GM06990 (cell line): ENCODE results near the gene RCAN1.

ENCODE experiments used
- DNase-seq: peaks from one replicate; pipeline ENCODE4 v3.0.0-alpha.2; 2011; ENCODE audit not compliant: insufficient read length; ENCODE audit errors: extremely low read depth
- H3K27me3 ChIP-seq: replicated peaks from 2 replicates; pipeline ENCODE4 v1.6.0; 2011; ENCODE audit warnings: low read length; ENCODE audit not compliant: control insufficient read depth, insufficient read depth
- H3K36me3 ChIP-seq: 2 replicates; pipeline ENCODE4 v1.5.1; 2011; ENCODE audit warnings: low read length; ENCODE audit not compliant: control insufficient read depth, insufficient read depth
- H3K4me3 ChIP-seq: replicated peaks from 2 replicates; pipeline ENCODE4 v1.5.1; 2011; ENCODE audit warnings: low read depth, mild to moderate bottlenecking, control low read depth, low read length
- CTCF ChIP-seq: IDR thresholded peaks from 2 replicates; pipeline ENCODE4 v1.5.1; 2011; ENCODE audit warnings: low read length, control low read depth, mild to moderate bottlenecking, inconsistent platforms; ENCODE audit not compliant: insufficient read depth, poor library complexity, severe bottlenecking

The RCAN1 gene

GRCh38 chr21:34580181-34580700 is 34.7 kb downstream of the RCAN1 start:
- no peaks in the 10 kb centered on the region for H3K27me3 ChIP-seq

GRCh38 chr21:34579411-34579810 is 35.5 kb downstream of the RCAN1 start:
- Histone ChIP-seq H3K27me3 (no peaks in the 10 kb centered on the region), H3K36me3 (no peaks in the 10 kb centered on the region), H3K4me3 (no peak overlapping the region)
- no peak for TF ChIP-seq CTCF
- no peak for DNase-seq

More at GRCh38 chr21:34580181-34580700, 34.7 kb downstream of the RCAN1 start:
- Histone ChIP-seq H3K36me3 (no peaks in the 10 kb centered on the region), H3K4me3 (no peak overlapping the region)
- TF ChIP-seq CTCF, result no peak
- no peak for DNase-seq

DNA sequence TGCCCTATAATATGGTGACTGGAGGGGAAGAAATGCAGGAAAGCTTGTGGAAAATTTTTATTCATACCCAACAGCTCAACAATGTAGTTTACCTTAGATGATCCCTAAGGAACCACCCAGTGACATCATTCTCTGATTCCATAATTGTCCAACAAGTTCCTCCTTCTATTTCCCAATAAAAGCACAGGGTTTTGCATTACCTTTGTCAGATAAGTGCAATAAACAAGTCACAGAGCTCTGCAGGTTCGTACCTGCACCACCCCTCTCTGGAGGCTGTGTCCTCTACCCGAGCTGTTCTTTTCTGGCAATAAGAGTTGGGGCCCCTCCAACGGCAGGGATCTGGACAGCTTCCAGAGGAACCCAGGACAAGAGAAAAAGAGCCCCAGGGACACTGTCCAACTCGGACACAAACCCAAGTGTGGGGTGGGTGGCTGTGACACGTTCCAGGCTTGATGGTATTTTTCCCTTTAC is 38.8 kb downstream of the RCAN1 start:
- no peak for TF ChIP-seq CTCF
- Histone ChIP-seq H3K36me3 (no peaks in the 10 kb centered on the region), H3K27me3 (no peaks in the 10 kb centered on the region), H3K4me3 (no peak overlapping the region)
- no peak for DNase-seq

DNA sequence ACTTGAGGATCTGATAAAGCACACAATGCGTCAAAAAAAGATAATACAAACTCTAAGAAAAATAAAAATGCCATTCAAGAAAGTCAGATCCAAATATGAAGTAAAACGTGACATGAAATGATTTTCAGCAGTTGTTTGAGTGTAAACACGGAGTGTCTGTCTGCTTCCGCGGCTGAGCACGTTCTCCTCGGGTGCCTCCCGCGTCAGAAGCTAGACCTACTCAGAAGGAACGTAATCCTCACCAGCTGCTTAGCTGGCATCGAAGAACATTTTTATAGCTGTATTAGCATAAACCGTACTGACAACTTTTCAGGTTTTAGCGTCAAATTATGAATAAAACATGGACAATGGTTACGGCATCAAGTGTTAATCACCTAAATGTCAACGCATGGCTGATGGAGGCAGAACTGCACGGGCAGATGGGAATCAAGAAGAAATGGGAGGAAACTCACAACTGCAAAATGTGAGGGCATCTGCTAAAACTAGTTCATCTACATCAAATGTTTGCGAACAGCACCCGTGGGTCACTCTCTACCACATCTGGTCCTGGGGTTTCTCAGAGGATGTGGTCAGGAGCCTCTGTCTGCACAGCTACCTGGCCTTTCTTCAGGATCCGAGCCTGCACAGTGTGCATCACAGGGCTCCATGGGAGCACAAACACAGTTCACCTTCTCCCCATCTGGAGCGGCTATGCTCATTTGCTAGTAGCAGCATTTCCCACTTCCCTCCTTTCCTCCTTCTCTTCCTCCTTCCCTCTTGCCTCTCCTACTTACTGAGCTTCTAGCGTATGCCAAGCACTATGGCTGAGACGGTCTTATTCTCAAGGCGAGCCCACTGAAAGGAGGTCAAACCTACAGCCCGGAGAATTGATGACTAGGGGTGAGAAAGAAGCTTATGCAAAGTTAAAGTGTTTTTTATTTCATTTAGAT is 40.0 kb downstream of the RCAN1 start:
- DNase-seq, result no peak
- no peak for TF ChIP-seq CTCF

GRCh38 chr21:34571994-34572393 is 42.9 kb downstream of the RCAN1 start:
- no peaks in the 10 kb centered on the region for H3K27me3 ChIP-seq
- DNase-seq, result no peak
- no peak for TF ChIP-seq CTCF
- H3K36me3 ChIP-seq, result no peaks in the 10 kb centered on the region
- no peak overlapping the region for H3K4me3 ChIP-seq

More for the DNA sequence above, 40.0 kb downstream of the RCAN1 start:
- Histone ChIP-seq H3K4me3 (no peak overlapping the region), H3K27me3 (no peaks in the 10 kb centered on the region), H3K36me3 (no peaks in the 10 kb centered on the region)
